CD4-positive, alpha-beta T cell (primary cell): Measurements from ENCODE around the gene COBL. TPM values are rescaled to one million over a fixed set of nuclear protein-coding genes. Genes with fewer than 3 reads are reported as not detected.

Experiments
- ATAC-seq: fragments of 200-7000 bp; cut with Tn5 transposase; one replicate; pipeline ENCODE4 v1.10.0; 2022; ENCODE audit warnings: mild to moderate bottlenecking; ENCODE audit not compliant: poor library complexity
- CTCF ChIA-PET: fragments of 350-600 bp; sonication (Branson Sonifier 250); formaldehyde crosslinking; loops from one replicate; lab custom pipeline; 2021; ENCODE audit warnings: antibody characterized with exemption, inconsistent platforms; lab: Charles Lee
- POLR2A ChIA-PET: fragments of 350-600 bp; sonication (Branson Sonifier 250); formaldehyde crosslinking; loops from one replicate; lab custom pipeline; 2021; ENCODE audit warnings: antibody characterized with exemption, inconsistent platforms; lab: Charles Lee
- DNase-seq, 14 experiments: peaks; one replicate each; pipeline ENCODE4 v3.0.0-alpha.2; 2013 to 2020; ENCODE audit warnings: mixed read lengths in 2 of 14
- H3K27ac ChIP-seq, 2 donors: one replicate each; pipeline versions ENCODE4 v1.5.1 to v1.7.0; 2013; ENCODE audit warnings: low read length in 2 of 2, low read depth in 1 of 2, mild to moderate bottlenecking in 1 of 2
- H3K27me3 ChIP-seq, 2 experiments: 1 replicate in 1 of 2; 2 replicates in 1 of 2; pipeline versions ENCODE4 v1.6.1 to v1.7.0; 2013; ENCODE audit warnings: low read length in 2 of 2, control low read depth in 1 of 2, mild to moderate bottlenecking in 1 of 2, moderate library complexity in 1 of 2; ENCODE audit not compliant: insufficient read depth in 2 of 2, control insufficient read depth in 1 of 2
- H3K36me3 ChIP-seq: one replicate; pipeline ENCODE4 v1.6.1; 2013; ENCODE audit warnings: low read length, control low read depth; ENCODE audit not compliant: insufficient read depth
- H3K4me1 ChIP-seq: one replicate; pipeline ENCODE4 v1.6.1; 2013; ENCODE audit warnings: low read length, control low read depth; ENCODE audit not compliant: insufficient read depth
- H3K4me3 ChIP-seq: one replicate; pipeline ENCODE4 v1.5.1; 2013; ENCODE audit warnings: mild to moderate bottlenecking, low read length, moderate library complexity
- H3K9me3 ChIP-seq, 2 experiments: 1 replicate in 1 of 2; 2 replicates in 1 of 2; pipeline versions ENCODE4 v1.6.1 to v1.7.0; 2013; ENCODE audit warnings: low read length in 2 of 2, mild to moderate bottlenecking in 2 of 2, control low read depth in 1 of 2, moderate library complexity in 1 of 2; ENCODE audit not compliant: control insufficient read depth in 1 of 2, insufficient read depth in 1 of 2
- H3K27ac Mint-ChIP-seq: one replicate; pipeline ENCODE4 v1.8.0; 2020; ENCODE audit warnings: mixed read lengths
- H3K27me3 Mint-ChIP-seq: one replicate; pipeline ENCODE4 v1.8.0; 2021; ENCODE audit warnings: mixed read lengths
- H3K36me3 Mint-ChIP-seq: one replicate; pipeline ENCODE4 v1.8.0; 2021; ENCODE audit warnings: low read depth, mixed read lengths
- H3K4me1 Mint-ChIP-seq: one replicate; pipeline ENCODE4 v1.8.0; 2021; ENCODE audit warnings: low read depth, mixed read lengths
- H3K4me3 Mint-ChIP-seq: one replicate; pipeline ENCODE4 v1.8.0; 2020; ENCODE audit warnings: mild to moderate bottlenecking, mixed read lengths
- H3K9me3 Mint-ChIP-seq: one replicate; pipeline ENCODE4 v1.8.0; 2020; ENCODE audit warnings: mixed read lengths
- CTCF ChIP-seq: fragments of 200-600 bp; IDR thresholded peaks from one replicate; pipeline ENCODE4 v1.8.0; 2022; ENCODE audit warnings: antibody characterized with exemption, mild to moderate bottlenecking
- intact Hi-C, 2 experiments: fragments of 100-400 bp; cut with DNase I in 1 of 2; cut with micrococcal nuclease in 1 of 2; formaldehyde crosslinking; loops; one replicate each; pipeline versions ENCODE4 v1.15.1 to v1.9.0; 2023 to 2025; cut with DNase I, micrococcal nuclease
- total RNA-seq, 174 experiments: library from RNA in 2 of 174; stranded (reverse) in 2 of 174; gene quantifications; one replicate each; pipeline ENCODE4 v1.2.3 and lab custom pipeline; 2021 to 2026

The COBL gene
- total RNA-seq, 2 experiments from 2014 or later: not detected

DNA sequence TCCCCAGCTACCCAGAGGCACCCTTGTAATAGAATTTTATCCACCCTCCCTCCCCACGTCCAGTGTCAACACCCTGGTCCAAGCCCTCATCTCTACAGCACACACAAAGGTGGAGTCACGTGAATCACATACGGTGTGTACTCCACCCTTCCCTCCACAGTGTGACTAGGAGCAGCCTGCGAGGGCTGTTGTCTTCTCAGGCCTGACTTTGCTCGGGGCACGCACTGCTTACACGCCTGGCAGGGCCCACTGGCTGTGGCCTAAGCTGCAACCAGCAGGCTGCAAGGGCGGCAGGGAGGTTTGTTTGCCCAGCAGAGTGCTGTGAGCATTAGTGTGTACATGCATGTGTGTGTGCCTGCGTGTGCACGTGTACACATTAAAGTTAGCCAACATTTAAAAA, 93.7 kb downstream of the COBL start:
- H3K36me3 ChIP-seq: no peaks in the 10 kb centered on the region
- Mint-ChIP-seq H3K4me3 (no peak overlapping the region), H3K27me3 (no peaks in the 10 kb centered on the region), H3K27ac (no peak overlapping the region), H3K4me1 (no peaks in the 10 kb centered on the region), H3K9me3 (no peaks in the 10 kb centered on the region), H3K36me3 (no peaks in the 10 kb centered on the region)
- peaks cover 0 to 4% of the 10 kb centered on the region in 2 experiments for H3K9me3 ChIP-seq
- H3K4me1 ChIP-seq: no peaks in the 10 kb centered on the region
- ATAC-seq (no peak), DNase-seq (no peak)
- H3K27me3 ChIP-seq: no peaks in the 10 kb centered on the region
- intact Hi-C loops: no loop called here
- CTCF ChIA-PET: no interaction called here
- POLR2A ChIA-PET: no interaction called here
- no peak overlapping the region for H3K27ac ChIP-seq
- TF ChIP-seq CTCF: no peak
- no peak overlapping the region for H3K4me3 ChIP-seq

- ChIA-PET POLR2A (no interaction called here), CTCF (no interaction called here)
- intact Hi-C loops: no loop called here
- Mint-ChIP-seq H3K9me3 (no peaks in the 10 kb centered on the region), H3K36me3 (no peaks in the 10 kb centered on the region), H3K27me3 (no peaks in the 10 kb centered on the region), H3K27ac (no peak overlapping the region), H3K4me1 (no peaks in the 10 kb centered on the region), H3K4me3 (no peak overlapping the region)
- peaks cover 0 to 4% of the 10 kb centered on the region in 2 experiments for H3K9me3 ChIP-seq
- H3K4me1 ChIP-seq: no peaks in the 10 kb centered on the region
- no peak for TF ChIP-seq CTCF
- H3K27ac ChIP-seq: no peak overlapping the region
- no peaks in the 10 kb centered on the region for H3K27me3 ChIP-seq
- ATAC-seq (no peak), DNase-seq (no peak)
- H3K4me3 ChIP-seq: no peak overlapping the region
- no peaks in the 10 kb centered on the region for H3K36me3 ChIP-seq
Measured at GRCh38 chr7:51220226-51220625, 96.4 kb downstream of the COBL start.

GRCh38 chr7:51219261-51219988, 97.2 kb downstream of the COBL start:
- H3K9me3 ChIP-seq: peaks cover 0 to 4% of the 10 kb centered on the region in 2 experiments
- ATAC-seq (no peak), DNase-seq (no peak)
- intact Hi-C loops: no loop called here
- Mint-ChIP-seq H3K9me3 (no peaks in the 10 kb centered on the region), H3K27ac (no peak overlapping the region), H3K36me3 (no peaks in the 10 kb centered on the region), H3K4me1 (no peaks in the 10 kb centered on the region), H3K27me3 (no peaks in the 10 kb centered on the region), H3K4me3 (no peak overlapping the region)
- POLR2A ChIA-PET: no interaction called here
- H3K27me3 ChIP-seq: no peaks in the 10 kb centered on the region
- no peaks in the 10 kb centered on the region for H3K4me1 ChIP-seq
- no peak overlapping the region for H3K4me3 ChIP-seq
- H3K27ac ChIP-seq: no peak overlapping the region
- H3K36me3 ChIP-seq: no peaks in the 10 kb centered on the region
- TF ChIP-seq CTCF: no peak
- CTCF ChIA-PET: no interaction called here
